SK-N-SH treated with all-trans-retinoic acid at 6 μM for 48 hours (cell line): ENCODE data around the gene HGD.

Source experiments
- ARNTL ChIP-seq: fragments of 450-650 bp; formaldehyde crosslinking; IDR thresholded peaks from 2 replicates; pipeline ENCODE4 v1.5.0; 2020; ENCODE audit warnings: low read depth, mild to moderate bottlenecking, moderate library complexity, borderline replicate concordance
- CREB5 ChIP-seq: fragments of 250-450 bp; sonication (Bioruptor Pico); IDR thresholded peaks from 2 replicates; pipeline ENCODE4 v1.5.1; 2020; ENCODE audit warnings: low read depth, mild to moderate bottlenecking, moderate library complexity
- ESRRG ChIP-seq: fragments of 250-450 bp; sonication (Bioruptor Pico); IDR thresholded peaks from 2 replicates; pipeline ENCODE4 v1.6.1; 2021; ENCODE audit warnings: mild to moderate bottlenecking
- GLIS3 ChIP-seq: fragments of 250-450 bp; sonication (Bioruptor Pico); IDR thresholded peaks from 2 replicates; pipeline ENCODE4 v1.5.0; 2020; ENCODE audit warnings: mild to moderate bottlenecking, moderate library complexity
- ISL1 ChIP-seq: fragments of 250-450 bp; sonication (Bioruptor Pico); IDR thresholded peaks from 2 replicates; pipeline ENCODE4 v2.1.2; 2022; ENCODE audit warnings: mild to moderate bottlenecking, moderate library complexity
- OSR1 ChIP-seq: fragments of 250-450 bp; sonication (Bioruptor Pico); IDR thresholded peaks from 2 replicates; pipeline ENCODE4 v1.8.0; 2022; ENCODE audit warnings: moderate library complexity, mild to moderate bottlenecking, inconsistent platforms
- PATZ1 ChIP-seq: fragments of 250-450 bp; sonication (Bioruptor Pico); IDR thresholded peaks from 2 replicates; pipeline ENCODE4 v1.8.0; 2020; ENCODE audit warnings: mild to moderate bottlenecking, moderate library complexity, borderline replicate concordance
- POU6F1 ChIP-seq: fragments of 250-450 bp; sonication (Bioruptor Pico); IDR thresholded peaks from 2 replicates; pipeline ENCODE4 v1.8.0; 2021; ENCODE audit warnings: low read depth, mild to moderate bottlenecking, moderate library complexity, borderline replicate concordance
- ZFP30 ChIP-seq: fragments of 450-650 bp; formaldehyde crosslinking; IDR thresholded peaks from 2 replicates; pipeline ENCODE4 v1.5.0; 2022; ENCODE audit warnings: mild to moderate bottlenecking, moderate library complexity
- ZNF565 ChIP-seq: fragments of 450-650 bp; formaldehyde crosslinking; conservative IDR thresholded peaks from 2 replicates; pipeline ENCODE4 v1.5.0; 2020; ENCODE audit warnings: low read depth, mild to moderate bottlenecking, moderate library complexity
- ZNF70 ChIP-seq: fragments of 450-650 bp; formaldehyde crosslinking; IDR thresholded peaks from 2 replicates; pipeline ENCODE4 v1.5.0; 2020; ENCODE audit warnings: mild to moderate bottlenecking, moderate library complexity
- ZNF8 ChIP-seq: fragments of 450-650 bp; formaldehyde crosslinking; IDR thresholded peaks from 2 replicates; pipeline ENCODE4 v1.5.0; 2020; ENCODE audit warnings: mild to moderate bottlenecking, moderate library complexity

GRCh38 chr3:120640231-120640630, 41.8 kb downstream of the HGD start:
- TF ChIP-seq ZNF565 (no peak), ISL1 (CRISPR knock-in tag) (no peak), ZFP30 (CRISPR knock-in tag) (no peak), POU6F1 (CRISPR knock-in tag) (no peak), PATZ1 (CRISPR knock-in tag) (no peak), GLIS3 (CRISPR knock-in tag) (no peak), ESRRG (CRISPR knock-in tag) (no peak), ZNF70 (CRISPR knock-in tag) (no peak), ZNF8 (CRISPR knock-in tag) (no peak), CREB5 (CRISPR knock-in tag) (no peak), ARNTL (CRISPR knock-in tag) (no peak), OSR1 (no peak)
